HEK293 (cell line): ENCODE measurements around the gene BBOX1.

Experiments used
- HOXD13 ChIP-seq: sonication (generic); formaldehyde crosslinking; IDR thresholded peaks from 2 replicates; pipeline ENCODE4 v1.8.0; 2022; ENCODE audit warnings: missing genetic modification reagents, borderline replicate concordance
- IKZF3 ChIP-seq: fragments of 450-650 bp; IDR thresholded peaks from 2 replicates; pipeline ENCODE4 v1.5.0; 2018; ENCODE audit warnings: missing biosample characterization, mild to moderate bottlenecking, missing genetic modification characterization, moderate library complexity
- INSM2 ChIP-seq: fragments of 450-650 bp; formaldehyde crosslinking; IDR thresholded peaks from 2 replicates; pipeline ENCODE4 v1.5.1; 2016; ENCODE audit warnings: missing biosample characterization, missing genetic modification characterization
- KLF8 ChIP-seq: fragments of 450-650 bp; formaldehyde crosslinking; IDR thresholded peaks from 2 replicates; pipeline ENCODE4 v1.5.1; 2016; ENCODE audit warnings: missing biosample characterization, missing genetic modification characterization
- SALL2 ChIP-seq: fragments of 450-650 bp; formaldehyde crosslinking; IDR thresholded peaks from 2 replicates; pipeline ENCODE4 v1.5.0; 2017; ENCODE audit warnings: missing biosample characterization, mild to moderate bottlenecking, missing genetic modification characterization, borderline replicate concordance
- ZFP3 ChIP-seq: fragments of 450-650 bp; formaldehyde crosslinking; IDR thresholded peaks from 2 replicates; pipeline ENCODE4 v1.5.1; 2016; ENCODE audit warnings: low read depth, missing biosample characterization, missing genetic modification characterization
- ZNF114 ChIP-seq: fragments of 450-650 bp; formaldehyde crosslinking; IDR thresholded peaks from 2 replicates; pipeline ENCODE4 v1.5.0; 2017; ENCODE audit warnings: missing biosample characterization, missing genetic modification characterization
- ZNF121 ChIP-seq: fragments of 450-650 bp; formaldehyde crosslinking; IDR thresholded peaks from 2 replicates; pipeline ENCODE4 v1.5.1; 2016; ENCODE audit warnings: missing biosample characterization, missing genetic modification characterization
- ZNF157 ChIP-seq: fragments of 450-650 bp; formaldehyde crosslinking; IDR thresholded peaks from 2 replicates; pipeline ENCODE4 v1.5.1; 2016; ENCODE audit warnings: missing biosample characterization, missing genetic modification characterization
- ZNF211 ChIP-seq: fragments of 450-650 bp; formaldehyde crosslinking; IDR thresholded peaks from 2 replicates; pipeline ENCODE4 v1.5.1; 2016; ENCODE audit warnings: low read depth, missing biosample characterization, missing genetic modification characterization
- ZNF423 ChIP-seq: fragments of 450-650 bp; formaldehyde crosslinking; IDR thresholded peaks from 2 replicates; pipeline ENCODE4 v1.5.1; 2016; ENCODE audit warnings: missing biosample characterization, missing genetic modification characterization
- ZNF529 ChIP-seq: fragments of 450-650 bp; formaldehyde crosslinking; IDR thresholded peaks from 2 replicates; pipeline ENCODE4 v1.5.1; 2017; ENCODE audit warnings: missing genetic modification characterization, missing biosample characterization; ENCODE audit not compliant: insufficient replicate concordance
- ZNF544 ChIP-seq: fragments of 450-650 bp; formaldehyde crosslinking; IDR thresholded peaks from 2 replicates; pipeline ENCODE4 v1.5.0; 2017; ENCODE audit warnings: missing biosample characterization, missing genetic modification characterization
- ZNF548 ChIP-seq: fragments of 450-650 bp; formaldehyde crosslinking; IDR thresholded peaks from 2 replicates; pipeline ENCODE4 v1.5.1; 2016; ENCODE audit warnings: missing biosample characterization, missing genetic modification characterization
- ZNF585B ChIP-seq: fragments of 450-650 bp; formaldehyde crosslinking; IDR thresholded peaks from 2 replicates; pipeline ENCODE4 v1.5.1; 2016; ENCODE audit warnings: missing biosample characterization, missing genetic modification characterization
- ZNF610 ChIP-seq: fragments of 450-650 bp; formaldehyde crosslinking; IDR thresholded peaks from 2 replicates; pipeline ENCODE4 v1.5.1; 2016; ENCODE audit warnings: missing biosample characterization, missing genetic modification characterization, borderline replicate concordance
- ZNF623 ChIP-seq: fragments of 450-650 bp; formaldehyde crosslinking; IDR thresholded peaks from 2 replicates; pipeline ENCODE4 v1.5.1; 2016; ENCODE audit warnings: missing biosample characterization, missing genetic modification characterization
- ZNF645 ChIP-seq: fragments of 450-650 bp; formaldehyde crosslinking; IDR thresholded peaks from 2 replicates; pipeline ENCODE4; 2016; ENCODE audit warnings: missing biosample characterization, missing genetic modification characterization
- ZNF654 ChIP-seq: fragments of 450-650 bp; formaldehyde crosslinking; IDR thresholded peaks from 2 replicates; pipeline ENCODE4 v1.5.1; 2016; ENCODE audit warnings: low read depth, missing biosample characterization, missing genetic modification characterization
- ZNF701 ChIP-seq: fragments of 450-650 bp; formaldehyde crosslinking; IDR thresholded peaks from 2 replicates; pipeline ENCODE4 v1.5.1; 2016; ENCODE audit warnings: missing biosample characterization, missing genetic modification characterization
- ZNF747 ChIP-seq: fragments of 450-650 bp; formaldehyde crosslinking; IDR thresholded peaks from 2 replicates; pipeline ENCODE4 v1.5.1; 2016; ENCODE audit warnings: missing biosample characterization, missing genetic modification characterization
- ZNF76 ChIP-seq: fragments of 450-650 bp; formaldehyde crosslinking; IDR thresholded peaks from 2 replicates; pipeline ENCODE4; 2016; ENCODE audit warnings: low read depth, missing biosample characterization, missing genetic modification characterization, borderline replicate concordance
- ZNF777 ChIP-seq: fragments of 450-650 bp; formaldehyde crosslinking; IDR thresholded peaks from 2 replicates; pipeline ENCODE4 v1.5.1; 2017; ENCODE audit warnings: missing biosample characterization, missing genetic modification characterization, borderline replicate concordance
- ZNF830 ChIP-seq: fragments of 450-650 bp; IDR thresholded peaks from 2 replicates; pipeline ENCODE4 v1.5.0; 2018; ENCODE audit warnings: missing biosample characterization, missing genetic modification characterization, low read depth, mild to moderate bottlenecking, moderate library complexity
- ZNF837 ChIP-seq: fragments of 450-650 bp; formaldehyde crosslinking; IDR thresholded peaks from 2 replicates; pipeline ENCODE4 v1.5.1; 2016; ENCODE audit warnings: missing biosample characterization, missing genetic modification characterization
- ZSCAN4 ChIP-seq: fragments of 450-650 bp; formaldehyde crosslinking; IDR thresholded peaks from 2 replicates; pipeline ENCODE4 v1.5.1; 2017; ENCODE audit warnings: missing biosample characterization, missing genetic modification characterization
- TF ChIP-seq, protein P1 (sequence below): fragments of 450-650 bp; formaldehyde crosslinking; IDR thresholded peaks from 2 replicates; pipeline ENCODE4 v1.5.1; 2017; ENCODE audit warnings: missing biosample characterization, mild to moderate bottlenecking, missing genetic modification characterization, moderate library complexity
- TF ChIP-seq, protein P2 (sequence below): fragments of 450-650 bp; formaldehyde crosslinking; IDR thresholded peaks from 2 replicates; pipeline ENCODE4 v1.5.1; 2016; ENCODE audit warnings: missing biosample characterization, missing genetic modification characterization
- TF ChIP-seq, protein P3 (sequence below): fragments of 450-650 bp; formaldehyde crosslinking; IDR thresholded peaks from 2 replicates; pipeline ENCODE4 v1.5.1; 2017; ENCODE audit warnings: missing biosample characterization, missing genetic modification characterization
- TF ChIP-seq, protein P4 (sequence below): fragments of 450-650 bp; IDR thresholded peaks from 2 replicates; pipeline ENCODE4 v1.5.1; 2018; ENCODE audit warnings: missing biosample characterization, missing genetic modification characterization

Gene BBOX1

GRCh38 chr11:27100534-27100933 lies 59.9 kb downstream of the BBOX1 start (continued):
- no peak for TF ChIP-seq ZNF585B
- peak; percentile 57; the same call in 1 of the 2 replicates for TF ChIP-seq KLF8 (tag by site-specific recombination)
- TF ChIP-seq, protein P1, sequence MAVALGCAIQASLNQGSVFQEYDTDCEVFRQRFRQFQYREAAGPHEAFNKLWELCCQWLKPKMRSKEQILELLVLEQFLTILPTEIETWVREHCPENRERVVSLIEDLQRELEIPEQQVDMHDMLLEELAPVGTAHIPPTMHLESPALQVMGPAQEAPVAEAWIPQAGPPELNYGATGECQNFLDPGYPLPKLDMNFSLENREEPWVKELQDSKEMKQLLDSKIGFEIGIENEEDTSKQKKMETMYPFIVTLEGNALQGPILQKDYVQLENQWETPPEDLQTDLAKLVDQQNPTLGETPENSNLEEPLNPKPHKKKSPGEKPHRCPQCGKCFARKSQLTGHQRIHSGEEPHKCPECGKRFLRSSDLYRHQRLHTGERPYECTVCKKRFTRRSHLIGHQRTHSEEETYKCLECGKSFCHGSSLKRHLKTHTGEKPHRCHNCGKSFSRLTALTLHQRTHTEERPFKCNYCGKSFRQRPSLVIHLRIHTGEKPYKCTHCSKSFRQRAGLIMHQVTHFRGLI (tag by site-specific recombination) = no peak
- TF ChIP-seq, protein P2, sequence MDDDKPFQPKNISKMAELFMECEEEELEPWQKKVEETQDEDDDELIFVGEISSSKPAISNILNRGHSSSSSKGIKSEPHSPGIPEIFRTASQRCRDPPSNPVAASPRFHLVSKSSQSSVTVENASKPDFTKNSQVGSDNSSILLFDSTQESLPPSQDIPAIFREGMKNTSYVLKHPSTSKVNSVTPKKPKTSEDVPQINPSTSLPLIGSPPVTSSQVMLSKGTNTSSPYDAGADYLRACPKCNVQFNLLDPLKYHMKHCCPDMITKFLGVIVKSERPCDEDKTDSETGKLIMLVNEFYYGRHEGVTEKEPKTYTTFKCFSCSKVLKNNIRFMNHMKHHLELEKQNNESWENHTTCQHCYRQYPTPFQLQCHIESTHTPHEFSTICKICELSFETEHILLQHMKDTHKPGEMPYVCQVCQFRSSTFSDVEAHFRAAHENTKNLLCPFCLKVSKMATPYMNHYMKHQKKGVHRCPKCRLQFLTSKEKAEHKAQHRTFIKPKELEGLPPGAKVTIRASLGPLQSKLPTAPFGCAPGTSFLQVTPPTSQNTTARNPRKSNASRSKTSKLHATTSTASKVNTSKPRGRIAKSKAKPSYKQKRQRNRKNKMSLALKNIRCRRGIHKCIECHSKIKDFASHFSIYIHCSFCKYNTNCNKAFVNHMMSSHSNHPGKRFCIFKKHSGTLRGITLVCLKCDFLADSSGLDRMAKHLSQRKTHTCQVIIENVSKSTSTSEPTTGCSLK = no peak
- TF ChIP-seq ZFP3 (tag by site-specific recombination) = no peak
- peak; percentile 78 for TF ChIP-seq ZSCAN4 (tag by site-specific recombination)
- no peak for TF ChIP-seq ZNF157 (tag by site-specific recombination)
- no peak for TF ChIP-seq ZNF747
- peak; percentile 77; the same call in 1 of the 2 replicates for TF ChIP-seq IKZF3 (tag by site-specific recombination)
- no peak for TF ChIP-seq ZNF623 (tag by site-specific recombination)
- no peak for TF ChIP-seq ZNF830 (tag by site-specific recombination)
- no peak for TF ChIP-seq ZNF121 (tag by site-specific recombination)
- TF ChIP-seq, protein P3, sequence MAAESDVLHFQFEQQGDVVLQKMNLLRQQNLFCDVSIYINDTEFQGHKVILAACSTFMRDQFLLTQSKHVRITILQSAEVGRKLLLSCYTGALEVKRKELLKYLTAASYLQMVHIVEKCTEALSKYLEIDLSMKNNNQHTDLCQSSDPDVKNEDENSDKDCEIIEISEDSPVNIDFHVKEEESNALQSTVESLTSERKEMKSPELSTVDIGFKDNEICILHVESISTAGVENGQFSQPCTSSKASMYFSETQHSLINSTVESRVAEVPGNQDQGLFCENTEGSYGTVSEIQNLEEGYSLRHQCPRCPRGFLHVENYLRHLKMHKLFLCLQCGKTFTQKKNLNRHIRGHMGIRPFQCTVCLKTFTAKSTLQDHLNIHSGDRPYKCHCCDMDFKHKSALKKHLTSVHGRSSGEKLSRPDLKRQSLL (tag by site-specific recombination) = no peak
- no peak for TF ChIP-seq ZNF529 (tag by site-specific recombination)
- no peak for TF ChIP-seq ZNF548 (tag by site-specific recombination)
- no peak for TF ChIP-seq ZNF837
- TF ChIP-seq, protein P4, sequence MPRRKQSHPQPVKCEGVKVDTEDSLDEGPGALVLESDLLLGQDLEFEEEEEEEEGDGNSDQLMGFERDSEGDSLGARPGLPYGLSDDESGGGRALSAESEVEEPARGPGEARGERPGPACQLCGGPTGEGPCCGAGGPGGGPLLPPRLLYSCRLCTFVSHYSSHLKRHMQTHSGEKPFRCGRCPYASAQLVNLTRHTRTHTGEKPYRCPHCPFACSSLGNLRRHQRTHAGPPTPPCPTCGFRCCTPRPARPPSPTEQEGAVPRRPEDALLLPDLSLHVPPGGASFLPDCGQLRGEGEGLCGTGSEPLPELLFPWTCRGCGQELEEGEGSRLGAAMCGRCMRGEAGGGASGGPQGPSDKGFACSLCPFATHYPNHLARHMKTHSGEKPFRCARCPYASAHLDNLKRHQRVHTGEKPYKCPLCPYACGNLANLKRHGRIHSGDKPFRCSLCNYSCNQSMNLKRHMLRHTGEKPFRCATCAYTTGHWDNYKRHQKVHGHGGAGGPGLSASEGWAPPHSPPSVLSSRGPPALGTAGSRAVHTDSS (tag by site-specific recombination) = 0 out of 2 replicates have a peak, but pooled peaks have one; percentile 13
- no peak for TF ChIP-seq ZNF544 (tag by site-specific recombination)
- no peak for TF ChIP-seq ZNF777 (tag by site-specific recombination)
- no peak for TF ChIP-seq ZNF701 (tag by site-specific recombination)
- no peak for TF ChIP-seq HOXD13 (CRISPR knock-in tag)
- TF ChIP-seq ZNF423 (tag by site-specific recombination) = no peak
- no peak for TF ChIP-seq ZNF654
- no peak for TF ChIP-seq ZNF76 (tag by site-specific recombination)
- no peak for TF ChIP-seq SALL2 (tag by site-specific recombination)
- TF ChIP-seq ZNF211 (tag by site-specific recombination) = no peak
- TF ChIP-seq ZNF610 (tag by site-specific recombination) = no peak
- peak; percentile 84 for TF ChIP-seq INSM2
- no peak for TF ChIP-seq ZNF114 (tag by site-specific recombination)
- no peak for TF ChIP-seq ZNF645 (tag by site-specific recombination)
